GM03348 (cell line): ENCODE data around the gene TRIM56.
"Not testable (repeated sequence)": the region's sequence is repeated elsewhere in the genome, so short reads cannot be mapped to it uniquely, and the experiment has no call there.

ENCODE experiments used
- DNase-seq: peaks from one replicate; pipeline ENCODE4 v3.0.0; 2012; ENCODE audit warnings: low spot score

The TRIM56 gene

GRCh38 chr7:101132626-101133600, 47.6 kb downstream of the TRIM56 start:
- not testable (repeated sequence) for DNase-seq

DNA sequence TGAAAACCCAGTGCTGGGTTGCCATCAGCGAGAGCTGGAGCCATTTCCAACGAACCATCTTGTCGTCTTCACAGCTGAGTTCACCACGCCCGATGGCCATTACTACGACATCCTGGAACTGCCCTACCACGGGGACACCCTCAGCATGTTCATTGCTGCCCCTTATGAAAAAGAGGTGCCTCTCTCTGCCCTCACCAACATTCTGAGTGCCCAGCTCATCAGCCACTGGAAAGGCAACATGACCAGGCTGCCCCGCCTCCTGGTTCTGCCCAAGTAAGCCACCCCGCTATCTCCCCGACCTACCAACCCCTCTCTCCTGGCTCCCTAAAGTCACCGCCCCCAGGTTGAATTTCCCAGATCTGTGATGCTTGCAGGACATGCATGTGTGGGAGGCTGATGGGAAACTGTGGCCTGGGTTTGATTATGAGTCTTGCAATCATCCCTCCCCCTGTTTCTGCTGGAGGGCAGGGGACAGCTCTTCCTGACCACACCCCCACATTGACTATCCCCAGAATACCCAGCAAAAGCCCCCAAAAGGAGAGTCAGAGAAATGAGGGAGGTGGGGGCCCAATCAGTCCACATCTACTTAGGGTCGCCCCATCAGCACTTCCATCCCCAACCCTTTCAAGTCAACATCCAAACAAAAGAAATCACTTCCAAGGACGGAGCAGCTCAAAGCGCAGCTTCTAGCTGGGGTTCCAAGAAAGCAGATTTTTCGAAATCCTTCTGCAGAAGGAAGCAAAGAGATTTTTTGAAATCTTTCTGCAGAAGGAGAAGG, 48.5 kb downstream of the TRIM56 start:
- DNase-seq: no peak

DNA sequence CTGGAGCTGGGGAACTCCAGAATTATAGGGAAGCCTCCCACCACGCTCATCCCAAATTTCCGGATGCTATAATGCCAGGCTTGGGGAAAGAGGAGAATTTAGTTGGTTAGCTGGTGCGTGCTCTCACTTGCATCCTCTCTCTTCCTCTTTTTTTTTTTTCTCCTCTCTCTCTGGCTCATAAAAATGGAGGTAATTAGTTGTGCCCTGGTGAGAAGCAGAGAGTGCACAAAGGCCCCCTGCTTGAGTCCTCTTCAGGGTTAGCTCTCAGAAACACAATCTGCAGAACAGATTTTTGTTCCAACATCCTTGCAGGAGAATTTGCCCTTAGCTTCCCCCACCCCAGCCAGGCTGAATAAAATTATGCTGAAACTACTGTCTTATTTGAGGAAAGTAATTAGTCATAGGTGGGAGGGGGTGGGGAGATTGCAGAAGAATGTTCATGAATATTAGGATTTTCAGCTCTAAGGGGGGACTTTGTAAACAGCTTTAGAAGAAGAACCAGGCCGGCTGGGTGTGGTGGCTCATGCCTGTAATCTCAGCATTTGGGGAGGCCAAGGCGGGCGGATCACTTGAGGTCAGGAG, 49.2 kb downstream of the TRIM56 start:
- DNase-seq: no peak

DNA sequence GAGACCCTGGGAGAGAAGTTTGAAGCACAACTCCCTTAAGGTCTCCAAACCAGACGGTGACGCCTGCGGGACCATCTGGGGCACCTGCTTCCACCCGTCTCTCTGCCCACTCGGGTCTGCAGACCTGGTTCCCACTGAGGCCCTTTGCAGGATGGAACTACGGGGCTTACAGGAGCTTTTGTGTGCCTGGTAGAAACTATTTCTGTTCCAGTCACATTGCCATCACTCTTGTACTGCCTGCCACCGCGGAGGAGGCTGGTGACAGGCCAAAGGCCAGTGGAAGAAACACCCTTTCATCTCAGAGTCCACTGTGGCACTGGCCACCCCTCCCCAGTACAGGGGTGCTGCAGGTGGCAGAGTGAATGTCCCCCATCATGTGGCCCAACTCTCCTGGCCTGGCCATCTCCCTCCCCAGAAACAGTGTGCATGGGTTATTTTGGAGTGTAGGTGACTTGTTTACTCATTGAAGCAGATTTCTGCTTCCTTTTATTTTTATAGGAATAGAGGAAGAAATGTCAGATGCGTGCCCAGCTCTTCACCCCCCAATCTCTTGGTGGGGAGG, 52.5 kb downstream of the TRIM56 start:
- DNase-seq: no peak

- DNase-seq: peak; percentile 88
Observed at GRCh38 chr7:101138213-101138870, 53.1 kb downstream of the TRIM56 start.

DNA sequence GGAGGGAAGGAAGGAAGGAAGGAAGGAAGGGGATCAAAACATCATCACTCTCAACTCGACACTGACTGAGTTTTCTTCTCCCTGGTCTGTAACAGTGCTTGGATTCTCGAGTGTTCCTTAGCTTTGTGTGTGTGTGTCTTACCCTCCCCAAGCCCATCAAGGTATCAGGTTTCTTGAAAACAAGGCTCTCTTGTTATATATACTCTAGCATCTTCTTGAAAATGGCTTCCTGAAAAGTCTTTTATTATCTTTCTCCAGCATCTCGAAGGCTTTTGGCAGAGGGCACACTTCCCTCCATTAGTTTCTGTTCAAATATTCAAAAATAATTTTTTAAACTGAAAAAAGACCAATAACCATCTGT, 55.0 kb downstream of the TRIM56 start:
- no peak for DNase-seq

GRCh38 chr7:101140746-101141382, 55.6 kb downstream of the TRIM56 start:
- no peak for DNase-seq
